GM23338 (cell line): ENCODE measurements around the gene PPP2R1A. TPM values are rescaled to one million over a fixed set of nuclear protein-coding genes. Genes with fewer than 3 reads are reported as not detected.

Experiments
- ATAC-seq: fragments of 200-7000 bp; cut with Tn5 transposase; 3 replicates; pipeline ENCODE4 v1.9.1; 2020
- DNase-seq: peaks from one replicate; pipeline ENCODE4 v3.0.0-alpha.2; 2015; ENCODE audit warnings: low spot score
- H2AFZ ChIP-seq: fragments of 200-600 bp; sonication (generic); 2 replicates; pipeline ENCODE4 v1.8.0; 2016; ENCODE audit warnings: antibody characterized with exemption, mild to moderate bottlenecking, moderate library complexity
- H3F3A ChIP-seq: fragments of 200-600 bp; sonication (generic); replicated peaks from 2 replicates; pipeline ENCODE4 v1.8.0; 2017; ENCODE audit warnings: antibody characterized with exemption, mixed run types, low read depth
- H3K27ac ChIP-seq: fragments of 200-600 bp; sonication (generic); 2 replicates; pipeline ENCODE4 v1.6.1; 2016; ENCODE audit warnings: low read depth
- H3K27me3 ChIP-seq: fragments of 200-600 bp; sonication (generic); 2 replicates; pipeline ENCODE4 v1.8.0; 2016; ENCODE audit warnings: mild to moderate bottlenecking, mixed run types, moderate library complexity; ENCODE audit not compliant: insufficient read depth
- H3K36me3 ChIP-seq: fragments of 200-600 bp; sonication (generic); 2 replicates; pipeline ENCODE4 v1.8.0; 2016; ENCODE audit warnings: mild to moderate bottlenecking; ENCODE audit not compliant: insufficient read depth
- H3K4me1 ChIP-seq: fragments of 200-600 bp; sonication (generic); 2 replicates; pipeline ENCODE4 v1.8.0; 2016; ENCODE audit warnings: mild to moderate bottlenecking, moderate library complexity; ENCODE audit not compliant: insufficient read depth
- H3K4me2 ChIP-seq: fragments of 200-600 bp; sonication (generic); 2 replicates; pipeline ENCODE4 v1.7.1; 2017; ENCODE audit warnings: mixed run types
- H3K4me3 ChIP-seq: fragments of 200-600 bp; sonication (generic); 2 replicates; pipeline ENCODE4 v1.6.1; 2016; ENCODE audit warnings: mixed run types
- H3K79me2 ChIP-seq: fragments of 200-600 bp; sonication (generic); replicated peaks from 2 replicates; pipeline ENCODE4 v1.8.0; 2017; ENCODE audit warnings: mild to moderate bottlenecking; ENCODE audit not compliant: insufficient read depth
- H3K9me2 ChIP-seq: fragments of 200-600 bp; sonication (generic); 2 replicates; pipeline ENCODE4 v1.8.0; 2017; ENCODE audit not compliant: insufficient read depth
- H4K20me1 ChIP-seq: fragments of 200-600 bp; sonication (generic); replicated peaks from 2 replicates; pipeline ENCODE4 v1.8.0; 2017; ENCODE audit warnings: mild to moderate bottlenecking; ENCODE audit not compliant: insufficient read depth
- H3K27ac Mint-ChIP-seq: 2 replicates; pipeline ENCODE4 v1.8.0; 2020; ENCODE audit warnings: inconsistent platforms, mild to moderate bottlenecking, moderate library complexity, mixed read lengths
- H3K27me3 Mint-ChIP-seq: 3 replicates; pipeline ENCODE4 v1.8.0; 2022; ENCODE audit warnings: low read depth, mild to moderate bottlenecking, moderate library complexity, mixed read lengths, inconsistent platforms; ENCODE audit not compliant: insufficient read depth, poor library complexity
- H3K36me3 Mint-ChIP-seq: 3 replicates; pipeline ENCODE4 v1.8.0; 2021; ENCODE audit warnings: low read depth, mild to moderate bottlenecking, inconsistent platforms, moderate library complexity, mixed read lengths
- H3K4me1 Mint-ChIP-seq: 3 replicates; pipeline ENCODE4 v1.8.0; 2020; ENCODE audit warnings: mild to moderate bottlenecking, inconsistent platforms, mixed read lengths
- H3K4me3 Mint-ChIP-seq: 3 replicates; pipeline ENCODE4 v1.8.0; 2021; ENCODE audit warnings: moderate library complexity, mild to moderate bottlenecking, inconsistent platforms, mixed read lengths
- H3K9me3 Mint-ChIP-seq: 3 replicates; pipeline ENCODE4 v1.8.0; 2020; ENCODE audit warnings: moderate library complexity, mild to moderate bottlenecking, inconsistent platforms, mixed read lengths
- CTCF ChIP-seq, 2 experiments: fragments of 200-600 bp in 1 of 2; sonication (generic) in 1 of 2; conservative IDR thresholded peaks; 2 replicates each; pipeline versions ENCODE4 v1.5.1 to v1.6.1; 2016 to 2017; ENCODE audit warnings: antibody characterized with exemption in 2 of 2, low read depth in 2 of 2, mild to moderate bottlenecking in 2 of 2, moderate library complexity in 1 of 2
- ETS1 ChIP-seq: IDR thresholded peaks from 2 replicates; pipeline ENCODE4 v1.6.1; 2016; ENCODE audit warnings: antibody characterized with exemption
- EZH2phosphoT487 ChIP-seq: fragments of 200-600 bp; sonication (generic); IDR thresholded peaks from one replicate; pipeline ENCODE4 v1.8.1; 2018; ENCODE audit warnings: antibody characterized with exemption; ENCODE audit not compliant: unreplicated experiment
- NANOG ChIP-seq: IDR thresholded peaks from 2 replicates; pipeline ENCODE4 v1.6.1; 2016; ENCODE audit warnings: antibody characterized with exemption, borderline replicate concordance
- STAT1 ChIP-seq: IDR thresholded peaks from one replicate; pipeline ENCODE4 v1.6.1; 2016; ENCODE audit warnings: antibody characterized with exemption; ENCODE audit not compliant: unreplicated experiment
- ZNF331 ChIP-seq: fragments of 250-450 bp; sonication (Bioruptor Pico); IDR thresholded peaks from 2 replicates; pipeline ENCODE4 v1.5.0; 2020; ENCODE audit warnings: low read depth, mild to moderate bottlenecking, moderate library complexity
- polyA plus RNA-seq: library from polyadenylated mRNA; unstranded; fragments of >200 nt; fragmentation: Nextera tagmentation; extraction: Ambion mirVana; gene quantifications from 2 replicates; pipeline ENCODE4 v1.2.1, GENCODE V29; 2016
- total RNA-seq: library from RNA; depleted of rRNA; stranded (reverse); fragments of >200 nt; shearing (Covaris generic); gene quantifications from 2 replicates; pipeline ENCODE4 v1.2.3, GENCODE V29; 2014
- TF ChIP-seq, protein P1 (sequence below): IDR thresholded peaks from one replicate; pipeline ENCODE4 v1.6.1; 2018; ENCODE audit warnings: antibody characterized with exemption; ENCODE audit not compliant: unreplicated experiment

PPP2R1A gene
- total and polyA plus RNA-seq, 2 experiments from 2014 or later, result 212 to 381 TPM

- TF ChIP-seq, protein P1, sequence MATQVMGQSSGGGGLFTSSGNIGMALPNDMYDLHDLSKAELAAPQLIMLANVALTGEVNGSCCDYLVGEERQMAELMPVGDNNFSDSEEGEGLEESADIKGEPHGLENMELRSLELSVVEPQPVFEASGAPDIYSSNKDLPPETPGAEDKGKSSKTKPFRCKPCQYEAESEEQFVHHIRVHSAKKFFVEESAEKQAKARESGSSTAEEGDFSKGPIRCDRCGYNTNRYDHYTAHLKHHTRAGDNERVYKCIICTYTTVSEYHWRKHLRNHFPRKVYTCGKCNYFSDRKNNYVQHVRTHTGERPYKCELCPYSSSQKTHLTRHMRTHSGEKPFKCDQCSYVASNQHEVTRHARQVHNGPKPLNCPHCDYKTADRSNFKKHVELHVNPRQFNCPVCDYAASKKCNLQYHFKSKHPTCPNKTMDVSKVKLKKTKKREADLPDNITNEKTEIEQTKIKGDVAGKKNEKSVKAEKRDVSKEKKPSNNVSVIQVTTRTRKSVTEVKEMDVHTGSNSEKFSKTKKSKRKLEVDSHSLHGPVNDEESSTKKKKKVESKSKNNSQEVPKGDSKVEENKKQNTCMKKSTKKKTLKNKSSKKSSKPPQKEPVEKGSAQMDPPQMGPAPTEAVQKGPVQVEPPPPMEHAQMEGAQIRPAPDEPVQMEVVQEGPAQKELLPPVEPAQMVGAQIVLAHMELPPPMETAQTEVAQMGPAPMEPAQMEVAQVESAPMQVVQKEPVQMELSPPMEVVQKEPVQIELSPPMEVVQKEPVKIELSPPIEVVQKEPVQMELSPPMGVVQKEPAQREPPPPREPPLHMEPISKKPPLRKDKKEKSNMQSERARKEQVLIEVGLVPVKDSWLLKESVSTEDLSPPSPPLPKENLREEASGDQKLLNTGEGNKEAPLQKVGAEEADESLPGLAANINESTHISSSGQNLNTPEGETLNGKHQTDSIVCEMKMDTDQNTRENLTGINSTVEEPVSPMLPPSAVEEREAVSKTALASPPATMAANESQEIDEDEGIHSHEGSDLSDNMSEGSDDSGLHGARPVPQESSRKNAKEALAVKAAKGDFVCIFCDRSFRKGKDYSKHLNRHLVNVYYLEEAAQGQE, result no peak
- TF ChIP-seq ZNF331 (CRISPR knock-in tag) (no peak), EZH2phosphoT487 (no peak), ETS1 (no peak)
Observed at GRCh38 chr19:52221831-52222375, 32.1 kb downstream of the PPP2R1A start (continued).

DNA sequence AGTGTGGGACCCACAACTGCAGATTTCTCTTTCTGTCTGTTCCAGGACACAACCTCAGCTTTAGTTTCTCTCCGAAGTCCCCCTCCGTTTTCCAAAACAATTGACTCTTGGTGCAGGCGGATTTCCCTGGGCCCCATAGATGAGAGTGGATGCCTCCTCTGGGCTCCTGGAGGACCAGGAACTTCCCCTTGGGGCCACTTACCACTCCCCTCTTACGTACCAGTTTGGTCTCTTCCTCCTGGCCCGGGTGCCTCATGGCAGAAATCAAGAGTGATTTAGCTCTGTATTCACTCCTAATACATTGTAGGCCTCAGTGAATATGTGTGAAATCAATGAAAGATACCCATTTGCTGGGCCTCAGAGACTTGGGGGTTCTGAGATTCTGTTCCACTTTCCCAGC is 34.4 kb downstream of the PPP2R1A start:
- Histone ChIP-seq H3K27me3 (no peaks in the 10 kb centered on the region), H4K20me1 (peaks cover 3% of the 10 kb centered on the region; the same call in 1 of the 2 replicates), H3K79me2 (no peaks in the 10 kb centered on the region), H3K4me2 (no peak overlapping the region), H3K4me1 (no peaks in the 10 kb centered on the region), H3K36me3 (peaks cover 67% of the 10 kb centered on the region), H3K27ac (no peak overlapping the region), H3K9me2 (no peaks in the 10 kb centered on the region), H2AFZ (no peak overlapping the region), H3K4me3 (no peak overlapping the region), H3F3A (no peaks in the 10 kb centered on the region)
- Mint-ChIP-seq H3K4me3 (no peak overlapping the region), H3K27me3 (peaks cover 8% of the 10 kb centered on the region), H3K4me1 (no peaks in the 10 kb centered on the region), H3K9me3 (no peaks in the 10 kb centered on the region; the same call in 2 of the 3 replicates), H3K36me3 (peaks cover 95% of the 10 kb centered on the region), H3K27ac (no peak overlapping the region)
- ATAC-seq, result no peak
- DNase-seq, result no peak
- TF ChIP-seq, protein P1, result no peak
- TF ChIP-seq STAT1, result no peak
- no peak for TF ChIP-seq NANOG
- TF ChIP-seq ETS1, result no peak
- no peak for TF ChIP-seq CTCF (conservative IDR thresholded peaks at IDR 0.05; ENCODE audit: low read depth in 2 of 2)
- TF ChIP-seq ZNF331 (CRISPR knock-in tag), result no peak
